HG03432 (cell line): ENCODE measurements around the gene NXNL1.

Experiments
- ATAC-seq: cut with Tn5 transposase; IDR thresholded peaks from one replicate; pipeline ENCODE4 v1.9.1; 2021; ENCODE audit warnings: mild to moderate bottlenecking, moderate library complexity; ENCODE audit not compliant: unreplicated experiment

Gene NXNL1

GRCh38 chr19:17458970-17459369, 1.8 kb downstream of the NXNL1 start:
- no peak for ATAC-seq

- no peak for ATAC-seq
Measured at GRCh38 chr19:17457616-17458015, 3.1 kb downstream of the NXNL1 start.

- no peak for ATAC-seq
Measured at GRCh38 chr19:17456127-17456526, 4.6 kb downstream of the NXNL1 start.

- ATAC-seq = no peak
Measured at GRCh38 chr19:17455308-17456123, 5.2 kb downstream of the NXNL1 start.

GRCh38 chr19:17454576-17455071, 6.1 kb downstream of the NXNL1 start:
- no peak for ATAC-seq

GRCh38 chr19:17451820-17452219, 8.9 kb downstream of the NXNL1 start:
- no peak for ATAC-seq

GRCh38 chr19:17450264-17451075, 10.3 kb downstream of the NXNL1 start:
- ATAC-seq = no peak

GRCh38 chr19:17448131-17448967, 12.4 kb downstream of the NXNL1 start, which contains the start of gene TMEM221:
Gene TMEM221 (minus strand): TSS chr19:17448668. CDS start chr19:17448462, 206 bp downstream.
- ATAC-seq = no peak

- no peak for ATAC-seq
Measured at GRCh38 chr19:17447704-17448130, 13.0 kb downstream of the NXNL1 start.

- ATAC-seq = no peak
Measured at GRCh38 chr19:17445526-17446165, 15.1 kb downstream of the NXNL1 start.

GRCh38 chr19:17441241-17442021, 19.3 kb downstream of the NXNL1 start:
- no peak for ATAC-seq

GRCh38 chr19:17436874-17437267, 23.9 kb downstream of the NXNL1 start:
- ATAC-seq = no peak

- ATAC-seq = no peak
Measured at GRCh38 chr19:17436094-17436873, 24.4 kb downstream of the NXNL1 start.

- ATAC-seq = no peak
Measured at GRCh38 chr19:17435218-17435617, 25.5 kb downstream of the NXNL1 start.

- no peak for ATAC-seq
Measured at GRCh38 chr19:17431417-17431816, 29.3 kb downstream of the NXNL1 start.

- ATAC-seq = no peak
Measured at GRCh38 chr19:17429641-17430113, 31.0 kb downstream of the NXNL1 start.

GRCh38 chr19:17424743-17425365, 35.9 kb downstream of the NXNL1 start:
- ATAC-seq = no peak
